ENCODE data around the gene EPG5. TPM values are rescaled to one million over a fixed set of nuclear protein-coding genes. Genes with fewer than 3 reads are reported as not detected.
"Not testable (repeated sequence)": the region's sequence is repeated elsewhere in the genome, so short reads cannot be mapped to it uniquely, and the experiment has no call there.

EPG5 gene
- polyA plus RNA-seq, 1 experiment: 37.8 TPM

- no peak for DNase-seq (ENCODE audit: low read depth)
- Histone ChIP-seq H3K4me3 (ENCODE audit: low read depth, low read length) (no peak overlapping the region), H3K27me3 (ENCODE audit: control insufficient read depth, insufficient read depth, low read length) (no peaks in the 10 kb centered on the region), H3K36me3 (ENCODE audit: control insufficient read depth, insufficient read depth, low read length) (no peaks in the 10 kb centered on the region)
- ChIA-PET POLR2A (no interaction called here), CTCF (interaction anchor here (1.4 kb wide), 1 partner anchor 94 kb away, joined by 4 read pairs; no protein-coding TSS in a partner anchor)
- no peak for TF ChIP-seq CTCF (IDR thresholded peaks at IDR 0.05; ENCODE audit: insufficient read depth, low read depth, low read length)
Measured at GRCh38 chr18:45980229-45980628, 13.1 kb upstream of the EPG5 start.

- ChIA-PET CTCF (interaction anchor here (5.9 kb wide), 1 partner anchor 94 kb away, joined by 46 read pairs; the partner anchor contains the start of gene PSTPIP2), POLR2A (no interaction called here)
- DNase-seq (ENCODE audit: low read depth): no peak
- Histone ChIP-seq H3K4me3 (ENCODE audit: low read depth, low read length) (no peak overlapping the region), H3K27me3 (ENCODE audit: control insufficient read depth, insufficient read depth, low read length) (no peaks in the 10 kb centered on the region), H3K36me3 (ENCODE audit: control insufficient read depth, insufficient read depth, low read length) (no peaks in the 10 kb centered on the region)
- no peak for TF ChIP-seq CTCF (IDR thresholded peaks at IDR 0.05; ENCODE audit: insufficient read depth, low read depth, low read length)
Measured at GRCh38 chr18:45978084-45978483, 11.0 kb upstream of the EPG5 start.

DNA sequence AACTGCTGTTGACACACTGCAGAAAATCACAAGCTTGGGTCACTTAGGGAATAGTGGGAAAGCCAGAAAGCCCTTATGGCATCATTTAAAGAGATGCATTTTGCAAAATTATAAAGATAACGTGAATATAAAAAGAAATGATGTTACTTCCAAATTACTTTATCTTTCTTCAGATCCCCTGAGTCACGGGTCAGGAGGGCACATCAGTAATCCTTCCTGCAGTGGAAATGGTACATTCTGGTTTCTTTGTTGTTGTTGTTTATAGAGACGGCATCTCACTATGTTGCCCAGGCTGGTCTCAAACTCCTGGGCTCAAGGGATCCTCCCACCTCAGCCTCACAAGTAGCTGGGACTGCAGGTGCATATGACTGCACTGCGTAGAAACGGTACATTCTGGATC lies 9.8 kb upstream of the EPG5 start:
- DNase-seq (ENCODE audit: low read depth): no peak
- Histone ChIP-seq H3K36me3 (ENCODE audit: control insufficient read depth, insufficient read depth, low read length) (no peaks in the 10 kb centered on the region), H3K27me3 (ENCODE audit: control insufficient read depth, insufficient read depth, low read length) (no peaks in the 10 kb centered on the region), H3K4me3 (ENCODE audit: low read depth, low read length) (no peak overlapping the region)
- TF ChIP-seq CTCF (IDR thresholded peaks at IDR 0.05; ENCODE audit: insufficient read depth, low read depth, low read length): no peak
- CTCF ChIA-PET: interaction anchor here (0.6 to 5.9 kb wide), 5 partner anchors 44 to 313 kb away, joined by 3 to 46 read pairs (median 6); partner anchors contain the start of gene PSTPIP2
- POLR2A ChIA-PET: no interaction called here

DNA sequence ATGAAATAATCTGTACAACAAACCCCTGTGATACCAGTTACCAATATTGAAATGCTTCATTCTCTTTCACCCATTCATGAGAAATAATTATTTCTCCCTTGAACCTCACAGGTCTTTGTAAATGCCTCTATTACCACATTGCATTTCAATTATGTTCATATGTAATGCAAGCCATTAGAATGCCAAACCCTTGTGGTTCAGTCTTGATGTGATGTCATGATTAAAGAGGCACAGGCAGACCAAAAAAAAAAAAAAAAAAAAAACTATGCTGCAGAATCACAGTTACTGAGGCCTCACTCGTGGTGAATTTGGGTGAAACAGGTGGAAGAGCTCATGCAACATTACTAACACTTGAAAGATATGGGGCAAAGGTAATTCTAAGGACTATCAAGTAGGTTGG lies 9.4 kb upstream of the EPG5 start:
- DNase-seq (ENCODE audit: low read depth): no peak
- Histone ChIP-seq H3K27me3 (ENCODE audit: control insufficient read depth, insufficient read depth, low read length) (no peaks in the 10 kb centered on the region), H3K4me3 (ENCODE audit: low read depth, low read length) (no peak overlapping the region), H3K36me3 (ENCODE audit: control insufficient read depth, insufficient read depth, low read length) (no peaks in the 10 kb centered on the region)
- POLR2A ChIA-PET: no interaction called here
- TF ChIP-seq CTCF (IDR thresholded peaks at IDR 0.05; ENCODE audit: insufficient read depth, low read depth, low read length): no peak
- CTCF ChIA-PET: interaction anchor here (0.6 to 5.9 kb wide), 6 partner anchors 23 to 312 kb away, joined by 3 to 46 read pairs (median 5); partner anchors contain the start of gene PSTPIP2

GRCh38 chr18:45974088-45974536 lies 7.0 kb upstream of the EPG5 start:
- no peak for DNase-seq (ENCODE audit: low read depth)
- CTCF ChIA-PET: interaction anchor here (0.6 to 5.9 kb wide), 23 partner anchors 10 to 310 kb away, joined by 3 to 46 read pairs (median 4); partner anchors contain the start of gene PSTPIP2
- POLR2A ChIA-PET: no interaction called here
- H3K36me3 ChIP-seq (ENCODE audit: control insufficient read depth, insufficient read depth, low read length): no peaks in the 10 kb centered on the region
- H3K27me3 ChIP-seq (ENCODE audit: control insufficient read depth, insufficient read depth, low read length): no peaks in the 10 kb centered on the region
- H3K4me3 ChIP-seq (ENCODE audit: low read depth, low read length): no peak overlapping the region
- peak; percentile 81 for TF ChIP-seq CTCF (IDR thresholded peaks at IDR 0.05; ENCODE audit: insufficient read depth, low read depth, low read length)

GRCh38 chr18:45964913-45965312 lies 2.2 kb downstream of the EPG5 start:
- H3K27me3 ChIP-seq (ENCODE audit: control insufficient read depth, insufficient read depth, low read length); DNase-seq (ENCODE audit: low read depth); H3K4me3 ChIP-seq (ENCODE audit: low read depth, low read length); H3K36me3 ChIP-seq (ENCODE audit: control insufficient read depth, insufficient read depth, low read length): not testable (repeated sequence)
- POLR2A ChIA-PET: interaction anchor here (0.7 kb wide), 1 partner anchor 1919 kb away, joined by 3 read pairs; no protein-coding TSS in a partner anchor
- CTCF ChIA-PET: interaction anchor here (1.4 kb wide), 1 partner anchor 41 kb away, joined by 4 read pairs; no protein-coding TSS in a partner anchor

Measured in BJ (cell line).